ENCODE results near the gene PDE1C.

- TF ChIP-seq REST (IDR thresholded peaks at IDR 0.05; ENCODE audit: insufficient read depth in 1 of 2, low read depth in 2 of 2, low read length in 2 of 2) (no peak), POLR2AphosphoS5 (IDR thresholded peaks at IDR 0.05; ENCODE audit: low read depth, low read length) (no peak), TAF1 (IDR thresholded peaks at IDR 0.05; ENCODE audit: borderline replicate concordance, insufficient read depth, low read length) (no peak), SIN3A (IDR thresholded peaks at IDR 0.05; ENCODE audit: borderline replicate concordance, insufficient read depth, low read length) (no peak), FOXP2 (optimal IDR thresholded peaks at IDR 0.05; ENCODE audit: borderline replicate concordance, extremely low read depth, extremely low read length, insufficient read depth) (no peak)
Measured at GRCh38 chr7:31910191-31910590, 160.0 kb downstream of the PDE1C start.
